Measurements from ENCODE around the gene RYR1.

Gene RYR1

GRCh38 chr19:38494379-38494778, 60.9 kb downstream of the RYR1 start:
- ChIA-PET POLR2A (no interaction called here), CTCF (interaction anchor here (0.8 to 2.6 kb wide), 5 partner anchors 10 to 142 kb away, joined by 3 to 20 read pairs (median 3); partner anchors contain the start of gene FAM98C)
- H3K27ac ChIP-seq (ENCODE audit: extremely low read depth, low read depth, low read length) = no peak overlapping the region

More at GRCh38 chr19:38494379-38494778, 60.9 kb downstream of the RYR1 start:
- Histone ChIP-seq H3K4me3 (ENCODE audit: low read depth, low read length) (no peak overlapping the region), H3K4me1 (ENCODE audit: control insufficient read depth, insufficient read depth, low read length) (no peaks in the 10 kb centered on the region), H3K36me3 (ENCODE audit: control insufficient read depth in 2 of 2, insufficient read depth in 1 of 2, low read length in 2 of 2) (no peaks in the 10 kb centered on the region), H3K9me3 (ENCODE audit: control insufficient read depth, insufficient read depth, low read depth, low read length) (no peaks in the 10 kb centered on the region)
- TF ChIP-seq ZNF362 (tag by site-specific recombination; IDR thresholded peaks at IDR 0.05) (no peak), ZNF148 (tag by site-specific recombination; IDR thresholded peaks at IDR 0.05; ENCODE audit: borderline replicate concordance) (no peak), ZBTB49 (tag by site-specific recombination; IDR thresholded peaks at IDR 0.05; ENCODE audit: low read depth) (no peak), ZNF521 (tag by site-specific recombination; IDR thresholded peaks at IDR 0.05) (no peak), ZNF146 (tag by site-specific recombination; IDR thresholded peaks at IDR 0.05) (no peak), TSHZ1 (tag by site-specific recombination; IDR thresholded peaks at IDR 0.05; ENCODE audit: borderline replicate concordance) (no peak), AEBP2 (tag by site-specific recombination; IDR thresholded peaks at IDR 0.05; ENCODE audit: borderline replicate concordance) (no peak), ZNF280D (tag by site-specific recombination; IDR thresholded peaks at IDR 0.05) (no peak), ZNF571 (tag by site-specific recombination; IDR thresholded peaks at IDR 0.05) (no peak), FEZF1 (tag by site-specific recombination; IDR thresholded peaks at IDR 0.05) (no peak), ZNF274 (IDR thresholded peaks at IDR 0.05; ENCODE audit: low read length) (no peak), ZNF274 (tag by site-specific recombination; IDR thresholded peaks at IDR 0.05; ENCODE audit: borderline replicate concordance) (no peak), ELK4 (IDR thresholded peaks at IDR 0.05; ENCODE audit: borderline replicate concordance, low read depth, low read length) (no peak), ZFP69B (tag by site-specific recombination; IDR thresholded peaks at IDR 0.05) (no peak), ZNF114 (tag by site-specific recombination; IDR thresholded peaks at IDR 0.05) (no peak), ZSCAN5A (tag by site-specific recombination; IDR thresholded peaks at IDR 0.05) (no peak), GLI2 (tag by site-specific recombination; IDR thresholded peaks at IDR 0.05; ENCODE audit: borderline replicate concordance, low read depth) (no peak), ZNF239 (tag by site-specific recombination; IDR thresholded peaks at IDR 0.05) (no peak), ZNF670 (tag by site-specific recombination; IDR thresholded peaks at IDR 0.05; ENCODE audit: low read depth) (no peak), TRIM28 (IDR thresholded peaks at IDR 0.05; ENCODE audit: borderline replicate concordance, low read length) (no peak), ZNF792 (tag by site-specific recombination; IDR thresholded peaks at IDR 0.05) (no peak)

Measured in HEK293 (cell line).